NCI-H524 treated with DMSO at 0.1 percent for 48 hours (cell line): ENCODE measurements around the gene ZBTB46.
"Not testable (repeated sequence)": the region's sequence is repeated elsewhere in the genome, so short reads cannot be mapped to it uniquely, and the experiment has no call there.

Experiments used
- DNase-seq: peaks from one replicate; lab custom pipeline; 2025; lab: John Stamatoyannopoulos, UW

ZBTB46 gene

DNA sequence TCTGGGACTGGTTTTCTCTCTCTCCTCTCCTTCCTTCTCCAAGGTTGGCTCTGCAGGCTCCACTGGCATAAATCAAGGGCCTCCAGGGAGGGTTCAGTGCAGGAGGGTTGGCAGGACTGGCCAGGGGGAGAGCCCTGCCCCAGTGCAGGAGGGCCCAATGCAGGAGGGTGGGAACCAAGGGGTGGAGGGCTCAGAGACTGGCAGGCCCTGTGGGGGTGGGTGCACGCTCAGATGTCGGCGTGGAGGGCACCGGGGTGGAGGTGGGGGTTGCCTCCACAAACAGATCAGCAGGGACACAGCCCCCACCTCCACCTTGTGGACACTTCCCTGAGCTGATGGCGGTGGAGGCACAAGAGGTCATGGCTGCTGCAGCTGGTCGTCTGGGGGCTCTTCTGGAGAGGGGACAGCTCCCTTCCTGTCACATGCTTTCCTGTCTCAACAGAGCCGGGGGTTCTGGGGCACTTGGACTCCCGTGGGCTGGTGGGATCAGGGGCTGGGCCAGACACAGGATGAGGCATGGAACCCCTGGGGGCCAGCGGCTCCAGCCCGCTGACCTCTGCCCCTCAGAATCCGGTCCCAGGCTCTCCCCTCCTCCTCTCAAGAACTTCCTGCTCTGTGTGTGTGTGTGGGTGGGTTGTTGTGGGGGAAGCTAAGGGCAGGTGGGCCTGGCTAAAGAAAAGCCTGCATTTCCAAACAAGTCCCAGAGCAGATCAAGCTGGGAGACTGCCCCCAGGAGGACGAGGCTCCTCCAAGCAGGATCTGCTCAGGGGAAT is 27.5 kb upstream of the ZBTB46 start:
- DNase-seq = no peak

GRCh38 chr20:63857764-63858392 is 26.8 kb upstream of the ZBTB46 start:
- DNase-seq = no peak

GRCh38 chr20:63856098-63856511 is 25.0 kb upstream of the ZBTB46 start:
- no peak for DNase-seq

GRCh38 chr20:63855363-63856097 is 24.5 kb upstream of the ZBTB46 start:
- DNase-seq = no peak

GRCh38 chr20:63854766-63855362 is 23.8 kb upstream of the ZBTB46 start:
- no peak for DNase-seq

DNA sequence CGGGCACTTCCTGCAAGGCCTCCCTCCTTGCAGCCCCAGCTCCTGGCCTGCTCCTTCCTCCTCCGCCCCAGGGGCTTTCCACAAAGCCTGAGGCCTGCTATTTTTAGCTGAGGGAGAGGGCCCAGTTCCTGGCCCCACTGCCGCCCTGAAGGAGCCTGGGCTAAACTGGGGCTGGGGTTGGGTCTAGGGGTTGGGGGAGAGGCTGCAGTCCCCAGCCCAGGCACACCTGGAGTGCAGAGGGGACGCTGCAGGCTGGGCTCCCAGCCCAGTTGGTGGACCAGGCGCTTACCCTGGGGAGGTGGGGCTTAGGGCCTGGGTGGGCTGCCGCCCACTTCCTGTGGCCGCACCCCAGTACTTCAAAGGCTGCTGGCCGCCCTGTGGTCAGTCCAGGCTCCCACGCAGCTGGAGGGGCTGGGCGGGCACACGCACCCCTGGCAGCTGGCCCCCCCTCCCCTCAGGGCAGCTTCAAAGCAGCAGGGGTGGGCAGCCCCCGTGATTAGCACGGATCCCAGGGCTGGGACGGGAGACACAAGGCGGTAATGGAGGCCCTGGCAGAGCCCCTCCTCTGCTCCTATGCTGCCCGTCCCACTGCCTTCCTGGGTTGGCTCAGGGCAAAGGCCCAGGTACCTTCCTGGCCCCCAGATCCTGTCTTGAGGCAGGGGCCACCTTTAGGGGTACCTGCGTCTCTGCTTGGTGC is 23.2 kb upstream of the ZBTB46 start:
- DNase-seq = no peak

GRCh38 chr20:63853733-63854068 is 22.6 kb upstream of the ZBTB46 start:
- not testable (repeated sequence) for DNase-seq

- DNase-seq = not testable (repeated sequence)
Measured at GRCh38 chr20:63851548-63851943, 20.5 kb upstream of the ZBTB46 start.

DNA sequence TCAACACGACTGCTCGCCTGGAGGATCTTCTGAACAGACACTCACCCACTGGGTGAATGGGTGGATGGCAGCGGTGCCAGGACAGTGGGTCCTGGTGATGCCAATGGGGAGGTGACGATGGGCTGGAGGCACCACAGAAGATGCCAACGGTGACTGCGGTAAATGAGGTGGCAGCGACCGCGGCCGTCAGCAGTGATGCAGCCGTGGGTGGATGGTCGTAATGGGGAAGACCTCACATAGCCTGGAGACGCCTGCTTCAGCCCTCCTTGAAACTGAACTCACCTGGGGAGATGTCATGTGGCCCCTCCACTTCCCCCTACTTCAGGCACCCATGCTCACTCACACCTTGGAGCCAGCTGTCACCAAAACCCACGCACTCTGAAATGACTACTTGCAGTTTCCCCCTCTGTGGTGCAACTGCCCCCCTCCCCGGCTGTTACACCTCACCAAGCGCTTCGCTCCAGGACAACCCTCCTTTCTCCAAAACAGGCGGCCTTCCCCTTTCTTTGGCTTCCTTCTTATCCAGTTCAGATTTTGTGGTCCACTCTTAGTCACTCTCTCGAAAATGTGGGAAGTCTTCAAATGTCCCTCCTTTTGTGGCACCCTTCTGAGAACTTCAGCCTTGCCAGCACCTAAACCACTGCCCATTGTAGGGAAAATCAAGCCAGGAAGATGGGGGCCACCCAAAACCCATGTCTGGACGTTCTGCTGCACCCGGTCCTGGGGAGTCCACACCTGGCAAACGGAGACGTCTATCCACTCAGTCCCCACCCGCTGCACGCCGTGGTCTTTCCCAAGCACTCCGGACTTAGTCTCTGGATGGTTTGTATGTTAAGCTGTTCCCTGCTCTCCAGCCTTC is 19.9 kb upstream of the ZBTB46 start:
- no peak for DNase-seq

- no peak for DNase-seq
Measured at GRCh38 chr20:63848003-63848911, 17.2 kb upstream of the ZBTB46 start.

DNA sequence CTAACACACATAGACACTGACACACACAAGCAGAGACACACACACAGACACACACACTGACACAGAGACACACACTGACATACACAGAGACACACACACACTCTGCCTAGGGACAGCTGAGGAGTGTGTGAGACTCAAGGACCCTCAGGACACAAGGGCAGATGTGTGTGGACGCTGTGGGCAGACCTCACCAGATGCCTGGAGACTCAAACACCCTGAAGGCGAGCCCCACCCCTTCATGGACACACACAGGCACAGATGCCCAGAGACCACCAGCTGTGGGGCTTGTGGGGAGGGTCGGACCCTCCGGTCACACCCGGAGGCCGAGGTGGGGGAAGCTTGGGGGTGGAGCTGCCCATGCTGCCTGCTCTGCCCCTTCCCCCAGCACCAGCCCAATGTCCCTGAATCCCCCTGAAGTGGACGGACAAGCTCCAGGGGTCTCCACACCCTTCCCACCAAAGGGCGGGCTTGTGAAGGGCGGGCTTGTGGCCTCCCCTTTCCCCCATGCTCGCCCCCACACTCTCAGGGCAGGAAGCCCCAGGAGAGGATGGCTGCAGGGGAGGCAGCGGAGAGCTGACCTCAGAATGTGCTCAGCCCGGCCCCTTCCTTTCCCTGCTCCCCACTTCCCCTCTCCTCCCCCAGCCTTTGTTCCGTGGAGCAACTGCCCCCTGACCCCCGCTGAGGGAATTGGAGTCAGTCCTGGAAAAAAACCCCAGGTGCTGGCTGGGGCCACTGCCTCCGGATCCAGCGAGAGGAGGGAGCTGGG is 16.4 kb upstream of the ZBTB46 start:
- no peak for DNase-seq

DNA sequence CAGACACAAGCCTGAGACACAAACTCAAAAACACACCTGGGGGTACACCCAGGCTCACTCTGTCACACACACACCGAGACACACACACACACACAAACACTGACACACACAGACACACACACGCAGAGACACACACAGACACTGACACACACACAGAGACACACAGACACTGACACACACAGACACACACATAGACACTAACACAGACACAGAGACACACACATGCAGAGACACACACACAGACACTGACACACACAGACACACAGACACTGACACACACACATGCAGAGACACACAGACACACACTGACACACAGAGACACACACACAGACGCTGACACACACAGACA is 15.8 kb upstream of the ZBTB46 start:
- DNase-seq = no peak

DNA sequence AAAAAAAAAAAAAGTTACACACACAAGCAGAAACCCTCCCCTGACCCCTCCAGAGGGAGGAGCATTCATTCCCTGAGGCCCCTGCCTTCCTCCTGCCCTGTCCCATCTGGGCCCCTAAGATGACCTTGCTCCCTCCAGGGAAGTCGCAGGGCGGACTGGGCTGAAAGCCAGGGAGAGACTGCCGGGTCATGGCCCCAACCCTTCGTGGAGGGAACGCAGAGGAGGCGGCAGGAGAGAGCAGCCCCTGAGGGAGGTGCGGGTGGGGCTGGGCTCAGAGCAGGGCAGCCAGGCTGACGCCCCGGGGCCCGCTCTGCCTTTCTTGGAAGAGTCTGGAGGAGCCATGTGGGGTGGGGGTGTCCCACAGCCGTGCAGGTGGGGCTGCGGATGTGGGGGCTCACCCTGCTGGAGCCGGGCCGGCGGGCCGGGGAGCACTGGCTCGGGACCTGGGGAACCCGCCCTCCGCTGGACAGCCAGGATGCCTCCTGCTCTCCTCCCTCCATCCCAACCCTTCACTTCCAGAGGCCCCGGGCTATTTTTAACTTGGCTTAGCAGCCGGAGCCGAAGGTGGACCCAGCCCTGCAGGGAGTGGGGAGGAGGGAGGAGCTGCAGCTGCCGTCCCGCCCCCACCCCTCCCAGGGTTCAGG is 15.2 kb upstream of the ZBTB46 start:
- DNase-seq = no peak

DNA sequence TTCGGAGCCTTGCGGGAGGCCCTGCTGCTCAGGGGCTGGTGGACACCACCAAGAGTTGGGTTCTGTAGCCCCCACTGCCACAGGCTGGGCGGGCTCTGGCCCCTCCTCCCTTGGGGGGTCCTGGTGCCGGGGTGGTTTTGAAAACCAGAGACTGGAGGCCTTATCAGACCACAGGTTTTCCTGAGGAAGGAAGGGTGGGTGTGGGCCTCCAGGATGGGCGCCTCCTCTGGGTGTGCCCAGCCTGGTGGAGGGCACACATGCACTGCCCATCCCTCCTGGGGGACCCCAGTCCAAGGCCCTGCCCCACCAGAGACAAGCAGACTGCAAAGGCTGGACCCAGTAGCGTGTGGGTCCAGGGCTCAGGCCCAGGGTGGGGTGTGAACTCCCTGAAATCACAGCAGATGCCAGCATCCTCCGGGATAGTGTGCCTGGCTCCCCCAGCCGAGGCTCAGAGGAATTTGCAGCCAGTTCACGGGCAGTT is 13.5 kb upstream of the ZBTB46 start:
- no peak for DNase-seq

DNA sequence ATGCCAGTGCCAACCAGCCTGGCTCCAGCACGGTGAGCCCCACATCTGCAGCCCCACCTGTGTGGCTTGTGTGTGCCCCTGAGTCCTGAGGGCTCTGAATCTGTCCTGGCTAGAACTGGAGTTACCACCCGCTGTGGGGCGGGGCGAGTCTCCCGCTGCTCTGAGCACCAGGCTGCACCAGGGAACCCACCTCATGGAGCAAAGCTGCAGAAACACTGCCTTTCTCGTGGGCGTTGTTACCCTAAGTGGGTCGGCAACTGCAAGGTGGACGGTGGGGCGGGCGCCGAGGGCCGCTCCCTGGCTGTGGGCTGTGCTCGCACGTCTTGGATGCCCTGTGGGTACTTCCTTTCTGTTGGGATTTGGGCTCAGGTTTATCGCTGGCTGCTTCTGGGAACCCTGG is 12.7 kb upstream of the ZBTB46 start:
- no peak for DNase-seq

DNA sequence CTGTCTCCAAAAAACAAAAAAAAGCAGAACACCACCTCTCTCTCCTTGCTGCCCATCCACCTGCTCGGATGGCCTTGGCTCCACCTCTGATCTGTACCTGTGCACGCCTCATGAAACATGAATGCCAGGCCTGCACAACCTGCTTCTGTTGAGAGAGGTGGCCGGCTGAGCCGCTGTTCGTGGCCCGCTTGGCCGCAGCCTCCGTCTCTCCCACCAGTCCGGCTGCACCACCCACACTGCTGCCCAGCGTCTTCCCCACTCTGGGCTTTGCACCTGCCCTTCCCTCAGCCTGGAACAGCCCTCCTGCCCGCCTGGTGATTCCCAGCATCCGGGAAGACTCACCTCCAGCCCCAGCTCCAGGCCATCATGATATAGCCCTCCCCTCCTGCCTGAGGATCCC is 12.2 kb upstream of the ZBTB46 start:
- DNase-seq = no peak

GRCh38 chr20:63842258-63842657 is 11.2 kb upstream of the ZBTB46 start:
- DNase-seq = no peak

- DNase-seq = no peak
Measured at GRCh38 chr20:63840405-63840828, 9.4 kb upstream of the ZBTB46 start.

GRCh38 chr20:63839620-63840019 is 8.6 kb upstream of the ZBTB46 start:
- DNase-seq = no peak
